Neural progenitor cell (in vitro differentiated cells): ENCODE data around the gene COX6B1. TPM values are rescaled to one million over a fixed set of nuclear protein-coding genes. Genes with fewer than 3 reads are reported as not detected.

Source experiments
- DNase-seq: peaks from one replicate; pipeline ENCODE4 v3.0.0-alpha.2; 2016; ENCODE audit warnings: low spot score
- H2AFZ ChIP-seq: fragments of 200-600 bp; sonication (generic); replicated peaks from 2 replicates; pipeline ENCODE4 v1.6.1; 2016; ENCODE audit warnings: antibody characterized with exemption
- H3F3A ChIP-seq: fragments of 200-600 bp; sonication (generic); 2 replicates; pipeline ENCODE4 v1.6.1; 2016; ENCODE audit warnings: antibody characterized with exemption, low read depth
- H3K27ac ChIP-seq: fragments of 200-600 bp; sonication (generic); 2 replicates; pipeline ENCODE4 v1.5.1; 2016; ENCODE audit warnings: mild to moderate bottlenecking
- H3K27me3 ChIP-seq: fragments of 200-600 bp; sonication (generic); 2 replicates; pipeline ENCODE4 v1.6.1; 2016; ENCODE audit warnings: mild to moderate bottlenecking, moderate library complexity
- H3K36me3 ChIP-seq: fragments of 200-600 bp; sonication (generic); 2 replicates; pipeline ENCODE4 v1.5.1; 2016
- H3K4me1 ChIP-seq: fragments of 200-600 bp; sonication (generic); 2 replicates; pipeline ENCODE4 v1.6.1; 2016; ENCODE audit warnings: mixed run types
- H3K4me2 ChIP-seq: fragments of 200-600 bp; sonication (generic); 2 replicates; pipeline ENCODE4 v1.6.1; 2016
- H3K4me3 ChIP-seq: fragments of 200-600 bp; sonication (generic); 2 replicates; pipeline ENCODE4 v1.5.1; 2016
- H3K79me2 ChIP-seq: fragments of 200-600 bp; sonication (generic); 2 replicates; pipeline ENCODE4 v1.6.1; 2016; ENCODE audit warnings: low read depth
- H3K9ac ChIP-seq: fragments of 200-600 bp; sonication (generic); 2 replicates; pipeline ENCODE4 v1.6.1; 2016
- H3K9me3 ChIP-seq: fragments of 200-600 bp; sonication (generic); 2 replicates; pipeline ENCODE4 v1.5.1; 2016; ENCODE audit warnings: low read depth
- H4K20me1 ChIP-seq: fragments of 200-600 bp; sonication (generic); 2 replicates; pipeline ENCODE4 v1.6.1; 2016; ENCODE audit warnings: low read depth
- H3K27ac Mint-ChIP-seq: 3 replicates; pipeline ENCODE4 v1.8.0; 2021; ENCODE audit warnings: mixed read lengths
- H3K27me3 Mint-ChIP-seq: 2 replicates; pipeline ENCODE4 v1.8.0; 2022; ENCODE audit warnings: low read depth, mild to moderate bottlenecking, inconsistent platforms, moderate library complexity, mixed read lengths; ENCODE audit not compliant: insufficient read depth
- H3K36me3 Mint-ChIP-seq: 3 replicates; pipeline ENCODE4 v1.8.0; 2021; ENCODE audit warnings: mixed read lengths
- H3K4me1 Mint-ChIP-seq: 3 replicates; pipeline ENCODE4 v1.8.0; 2021; ENCODE audit warnings: mixed read lengths
- H3K4me3 Mint-ChIP-seq: 3 replicates; pipeline ENCODE4 v1.8.0; 2021; ENCODE audit warnings: mild to moderate bottlenecking, moderate library complexity, mixed read lengths
- H3K9me3 Mint-ChIP-seq: 3 replicates; pipeline ENCODE4 v1.8.0; 2020; ENCODE audit warnings: mixed read lengths
- EZH2 ChIP-seq: fragments of 200-600 bp; sonication (generic); IDR thresholded peaks from 2 replicates; pipeline ENCODE4 v1.6.1; 2017; ENCODE audit warnings: antibody characterized with exemption, mild to moderate bottlenecking, moderate library complexity
- EZH2phosphoT487 ChIP-seq: fragments of 200-600 bp; sonication (generic); IDR thresholded peaks from 2 replicates; pipeline ENCODE4 v1.6.1; 2017; ENCODE audit warnings: antibody characterized with exemption
- total RNA-seq: library from RNA; depleted of rRNA; stranded (reverse); fragments of >200 nt; gene quantifications from 2 replicates; pipeline ENCODE4 v1.2.3, GENCODE V29; 2015; ENCODE audit warnings: low replicate concordance
- TF ChIP-seq, protein P1 (sequence below): fragments of 200-600 bp; sonication (generic); IDR thresholded peaks from 2 replicates; pipeline ENCODE4 v1.5.1; 2017; ENCODE audit warnings: antibody characterized with exemption, mild to moderate bottlenecking

Gene COX6B1
- total RNA-seq, 1 donor from 2014 or later = 403 TPM

DNA sequence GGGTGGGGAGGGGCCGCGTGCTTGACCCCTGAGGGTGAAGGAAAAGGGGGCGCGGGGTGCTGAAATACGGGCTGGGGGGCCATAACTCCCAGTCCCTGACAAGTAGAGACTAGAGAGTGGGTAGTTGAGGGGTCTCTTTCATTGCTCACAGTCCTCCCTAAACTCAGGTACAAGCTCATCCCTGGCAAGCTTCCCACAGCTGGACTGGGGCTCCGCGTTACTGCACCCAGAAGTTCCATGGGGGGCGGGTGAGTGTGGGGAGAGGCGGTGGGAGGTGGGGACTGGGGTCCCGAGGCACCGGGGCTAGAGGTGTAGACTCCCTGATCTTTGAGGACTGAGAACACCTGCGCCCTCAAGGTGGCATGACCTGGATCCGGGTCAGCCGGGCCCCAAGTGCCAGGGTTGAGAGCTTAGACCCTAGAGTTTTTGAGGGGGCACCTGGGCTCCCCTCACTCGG lies 5.3 kb upstream of the COX6B1 start:
- peaks cover 25% of the 10 kb centered on the region for H3K4me1 ChIP-seq
- peak overlapping the region; percentile 90 for H3K4me3 Mint-ChIP-seq
- H3F3A ChIP-seq = peaks cover 55% of the 10 kb centered on the region
- TF ChIP-seq, protein P1, sequence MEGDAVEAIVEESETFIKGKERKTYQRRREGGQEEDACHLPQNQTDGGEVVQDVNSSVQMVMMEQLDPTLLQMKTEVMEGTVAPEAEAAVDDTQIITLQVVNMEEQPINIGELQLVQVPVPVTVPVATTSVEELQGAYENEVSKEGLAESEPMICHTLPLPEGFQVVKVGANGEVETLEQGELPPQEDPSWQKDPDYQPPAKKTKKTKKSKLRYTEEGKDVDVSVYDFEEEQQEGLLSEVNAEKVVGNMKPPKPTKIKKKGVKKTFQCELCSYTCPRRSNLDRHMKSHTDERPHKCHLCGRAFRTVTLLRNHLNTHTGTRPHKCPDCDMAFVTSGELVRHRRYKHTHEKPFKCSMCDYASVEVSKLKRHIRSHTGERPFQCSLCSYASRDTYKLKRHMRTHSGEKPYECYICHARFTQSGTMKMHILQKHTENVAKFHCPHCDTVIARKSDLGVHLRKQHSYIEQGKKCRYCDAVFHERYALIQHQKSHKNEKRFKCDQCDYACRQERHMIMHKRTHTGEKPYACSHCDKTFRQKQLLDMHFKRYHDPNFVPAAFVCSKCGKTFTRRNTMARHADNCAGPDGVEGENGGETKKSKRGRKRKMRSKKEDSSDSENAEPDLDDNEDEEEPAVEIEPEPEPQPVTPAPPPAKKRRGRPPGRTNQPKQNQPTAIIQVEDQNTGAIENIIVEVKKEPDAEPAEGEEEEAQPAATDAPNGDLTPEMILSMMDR = no peak
- no peak for TF ChIP-seq EZH2phosphoT487
- TF ChIP-seq EZH2 = no peak
- H3K79me2 ChIP-seq = no peaks in the 10 kb centered on the region
- H3K9me3 ChIP-seq = no peaks in the 10 kb centered on the region
- peak overlapping the region; percentile 56 for H3K4me3 ChIP-seq
- peak overlapping the region; percentile 83 for H3K4me2 ChIP-seq
- H3K27ac ChIP-seq = no peak overlapping the region
- H3K27me3 ChIP-seq = peaks cover 15% of the 10 kb centered on the region
- H3K9me3 Mint-ChIP-seq = no peaks in the 10 kb centered on the region
- no peaks in the 10 kb centered on the region for H3K36me3 Mint-ChIP-seq
- no peaks in the 10 kb centered on the region for H4K20me1 ChIP-seq
- H3K36me3 ChIP-seq = no peaks in the 10 kb centered on the region
- peaks cover 10% of the 10 kb centered on the region for H3K27me3 Mint-ChIP-seq
- peak overlapping the region; percentile 87 for H2AFZ ChIP-seq
- H3K9ac ChIP-seq = no peak overlapping the region
- peak; percentile 15 for DNase-seq
- H3K4me1 Mint-ChIP-seq = peaks cover 27% of the 10 kb centered on the region
- no peak overlapping the region for H3K27ac Mint-ChIP-seq

DNA sequence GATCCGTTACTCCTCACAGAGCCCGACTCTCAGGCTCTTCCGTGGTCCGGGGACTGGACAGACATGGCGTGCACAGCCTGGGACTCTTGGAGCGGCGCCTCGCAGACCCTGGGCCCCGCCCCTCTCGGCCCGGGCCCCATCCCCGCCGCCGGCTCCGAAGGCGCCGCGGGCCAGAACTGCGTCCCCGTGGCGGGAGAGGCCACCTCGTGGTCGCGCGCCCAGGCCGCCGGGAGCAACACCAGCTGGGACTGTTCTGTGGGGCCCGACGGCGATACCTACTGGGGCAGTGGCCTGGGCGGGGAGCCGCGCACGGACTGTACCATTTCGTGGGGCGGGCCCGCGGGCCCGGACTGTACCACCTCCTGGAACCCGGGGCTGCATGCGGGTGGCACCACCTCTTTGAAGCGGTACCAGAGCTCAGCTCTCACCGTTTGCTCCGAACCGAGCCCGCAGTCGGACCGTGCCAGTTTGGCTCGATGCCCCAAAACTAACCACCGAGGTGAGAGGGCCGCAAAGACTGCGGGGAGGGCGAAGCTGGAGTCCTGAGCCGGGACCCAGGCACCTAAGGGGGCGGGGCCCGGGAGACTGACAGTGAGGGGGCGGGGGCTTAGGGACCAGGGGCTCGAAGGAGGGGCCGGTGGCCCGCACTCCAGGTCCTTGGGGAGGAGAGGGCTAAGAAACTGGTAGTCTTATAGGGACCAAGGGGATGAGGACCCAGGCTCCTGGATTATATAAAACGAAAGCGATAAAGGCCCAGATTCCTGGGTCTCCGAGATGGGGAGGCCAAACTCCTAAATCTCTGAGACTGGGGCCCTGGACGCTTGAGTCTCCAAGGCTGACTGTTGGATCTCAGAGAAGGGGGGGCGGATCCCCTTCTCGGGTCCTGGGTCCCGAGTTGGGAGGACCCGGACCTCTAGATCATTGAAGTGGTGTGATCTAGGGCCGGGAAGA lies 4.6 kb upstream of the COX6B1 start:
- no peak overlapping the region for H3K27ac ChIP-seq
- H3K79me2 ChIP-seq = peaks cover 3% of the 10 kb centered on the region
- peak; percentile 97 for DNase-seq
- no peaks in the 10 kb centered on the region for H3K9me3 Mint-ChIP-seq
- H3K4me1 Mint-ChIP-seq = peaks cover 27% of the 10 kb centered on the region
- peak overlapping the region; percentile 90 for H3K4me3 Mint-ChIP-seq
- peak overlapping the region; percentile 42 for H3K27ac Mint-ChIP-seq
- H3K36me3 ChIP-seq = no peaks in the 10 kb centered on the region
- H3K9ac ChIP-seq = no peak overlapping the region
- peak overlapping the region; percentile 83 for H3K4me2 ChIP-seq
- peaks cover 25% of the 10 kb centered on the region for H3K4me1 ChIP-seq
- TF ChIP-seq, protein P1 = no peak
- TF ChIP-seq EZH2phosphoT487 (no peak), EZH2 (no peak)
- peaks cover 55% of the 10 kb centered on the region for H3F3A ChIP-seq
- peaks cover 15% of the 10 kb centered on the region for H3K27me3 ChIP-seq
- peaks cover 10% of the 10 kb centered on the region for H3K27me3 Mint-ChIP-seq
- H4K20me1 ChIP-seq = no peaks in the 10 kb centered on the region
- H3K4me3 ChIP-seq = peak overlapping the region; percentile 56
- H3K36me3 Mint-ChIP-seq = no peaks in the 10 kb centered on the region
- H3K9me3 ChIP-seq = no peaks in the 10 kb centered on the region
- peak overlapping the region; percentile 87 for H2AFZ ChIP-seq

DNA sequence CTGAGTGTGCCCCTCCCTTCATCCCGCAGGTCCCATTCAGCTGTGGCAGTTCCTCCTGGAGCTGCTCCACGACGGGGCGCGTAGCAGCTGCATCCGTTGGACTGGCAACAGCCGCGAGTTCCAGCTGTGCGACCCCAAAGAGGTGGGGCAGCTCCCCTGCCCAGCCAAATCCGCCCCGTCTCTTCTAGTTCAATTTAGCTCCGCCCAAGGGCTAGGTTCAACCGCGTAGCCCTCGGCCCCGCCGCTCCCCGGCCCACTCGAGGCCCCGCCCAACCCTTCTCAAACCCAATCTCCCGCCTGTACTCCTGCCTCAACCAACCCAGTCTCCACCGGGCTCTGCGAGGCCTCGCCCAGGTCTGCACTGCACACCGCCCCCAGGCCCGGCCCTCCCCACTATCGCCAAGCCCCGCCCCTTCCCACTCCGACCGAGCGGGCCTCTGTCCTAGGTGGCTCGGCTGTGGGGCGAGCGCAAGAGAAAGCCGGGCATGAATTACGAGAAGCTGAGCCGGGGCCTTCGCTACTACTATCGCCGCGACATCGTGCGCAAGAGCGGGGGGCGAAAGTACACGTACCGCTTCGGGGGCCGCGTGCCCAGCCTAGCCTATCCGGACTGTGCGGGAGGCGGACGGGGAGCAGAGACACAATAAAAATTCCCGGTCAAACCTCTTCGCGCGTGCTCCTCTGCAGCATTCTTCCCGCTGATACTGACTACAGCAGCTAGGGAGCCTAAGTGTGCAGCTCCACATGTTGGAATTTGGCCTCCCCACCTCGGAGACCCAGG lies 3.7 kb upstream of the COX6B1 start:
- H3K27me3 ChIP-seq = peaks cover 15% of the 10 kb centered on the region
- Mint-ChIP-seq H3K4me1 (peaks cover 31% of the 10 kb centered on the region), H3K36me3 (no peaks in the 10 kb centered on the region), H3K4me3 (peak overlapping the region; percentile 90), H3K9me3 (no peaks in the 10 kb centered on the region), H3K27me3 (peaks cover 10% of the 10 kb centered on the region), H3K27ac (peak overlapping the region; percentile 66)
- H3K36me3 ChIP-seq = no peaks in the 10 kb centered on the region
- H3K79me2 ChIP-seq = peaks cover 12% of the 10 kb centered on the region
- peak; percentile 96 for DNase-seq
- no peaks in the 10 kb centered on the region for H3K9me3 ChIP-seq
- H3K9ac ChIP-seq = no peak overlapping the region
- H3K4me1 ChIP-seq = peaks cover 24% of the 10 kb centered on the region
- TF ChIP-seq, protein P1 = no peak
- no peak for TF ChIP-seq EZH2
- TF ChIP-seq EZH2phosphoT487 = no peak
- H3K4me2 ChIP-seq = peak overlapping the region; percentile 83
- peak overlapping the region; percentile 56 for H3K4me3 ChIP-seq
- H3F3A ChIP-seq = peaks cover 50% of the 10 kb centered on the region
- H3K27ac ChIP-seq = no peak overlapping the region
- H2AFZ ChIP-seq = peak overlapping the region; percentile 48
- no peaks in the 10 kb centered on the region for H4K20me1 ChIP-seq
